ENCODE data around the gene ETV3. TPM values are rescaled to one million over a fixed set of nuclear protein-coding genes. Genes with fewer than 3 reads are reported as not detected.
"Not testable (repeated sequence)": the region's sequence is repeated elsewhere in the genome, so short reads cannot be mapped to it uniquely, and the experiment has no call there.

ETV3 gene
- polyA plus RNA-seq, 12 donors, result 13.6 to 133 (median 16.6) TPM

GRCh38 chr1:157114183-157115121 lies 23.7 kb downstream of the ETV3 start:
- no peak for DNase-seq

GRCh38 chr1:157113631-157114030 lies 24.6 kb downstream of the ETV3 start:
- no peak for DNase-seq

- DNase-seq, result no peak
Observed at GRCh38 chr1:157113106-157113505, 25.1 kb downstream of the ETV3 start.

- DNase-seq, result no peak
Observed at GRCh38 chr1:157112186-157112867, 25.9 kb downstream of the ETV3 start.

- DNase-seq, result no peak
Observed at GRCh38 chr1:157111396-157112165, 26.6 kb downstream of the ETV3 start.

- DNase-seq, result no peak
Observed at GRCh38 chr1:157110686-157111085, 27.5 kb downstream of the ETV3 start.

GRCh38 chr1:157110003-157110402 lies 28.2 kb downstream of the ETV3 start:
- DNase-seq, result no peak

- DNase-seq, result no peak
Observed at GRCh38 chr1:157108448-157108847, 29.7 kb downstream of the ETV3 start.

- DNase-seq, result no peak
Observed at GRCh38 chr1:157107702-157108101, 30.5 kb downstream of the ETV3 start.

GRCh38 chr1:157106813-157107189 lies 31.4 kb downstream of the ETV3 start:
- DNase-seq, result no peak

GRCh38 chr1:157105988-157106812 lies 32.0 kb downstream of the ETV3 start:
- no peak for DNase-seq

- no peak for DNase-seq
Observed at GRCh38 chr1:157105298-157105987, 32.8 kb downstream of the ETV3 start.

- DNase-seq, result no peak
Observed at GRCh38 chr1:157104598-157105293, 33.4 kb downstream of the ETV3 start.

GRCh38 chr1:157103268-157103667 lies 34.9 kb downstream of the ETV3 start:
- DNase-seq, result no peak

GRCh38 chr1:157101149-157101548 lies 37.0 kb downstream of the ETV3 start:
- no peak for DNase-seq

GRCh38 chr1:157099633-157100009 lies 38.6 kb downstream of the ETV3 start, which contains the start of gene ETV3L:
Gene ETV3L (minus strand): TSS chr1:157099808. CDS start chr1:157099523, 285 bp downstream.
- DNase-seq, result no peak

GRCh38 chr1:157098987-157099632 lies 39.1 kb downstream of the ETV3 start:
- not testable (repeated sequence) for DNase-seq

GRCh38 chr1:157098519-157098918 lies 39.7 kb downstream of the ETV3 start:
- no peak for DNase-seq

GRCh38 chr1:157097692-157098091 lies 40.5 kb downstream of the ETV3 start:
- no peak for DNase-seq

Data from muscle of arm (tissue), 12 donors.